GM23248 (cell line): Measurements from ENCODE around the gene JUND. TPM values are rescaled to one million over a fixed set of nuclear protein-coding genes. Genes with fewer than 3 reads are reported as not detected.

ENCODE experiments used
- DNase-seq: peaks from one replicate; pipeline ENCODE4 v3.0.0-alpha.2; 2015
- H2AFZ ChIP-seq: fragments of 200-600 bp; sonication (generic); 2 replicates; pipeline ENCODE4 v1.6.1; 2016; ENCODE audit warnings: antibody characterized with exemption
- H3F3A ChIP-seq: fragments of 200-600 bp; sonication (generic); 2 replicates; pipeline ENCODE4 v1.6.1; 2016; ENCODE audit warnings: mild to moderate bottlenecking, antibody characterized with exemption, mixed run types; ENCODE audit not compliant: insufficient read depth
- H3K27ac ChIP-seq: fragments of 200-600 bp; sonication (generic); 2 replicates; pipeline ENCODE4 v1.5.1; 2016; ENCODE audit warnings: mild to moderate bottlenecking
- H3K27me3 ChIP-seq: fragments of 200-600 bp; sonication (generic); replicated peaks from 2 replicates; pipeline ENCODE4 v1.6.1; 2016; ENCODE audit warnings: mild to moderate bottlenecking; ENCODE audit not compliant: insufficient read depth
- H3K36me3 ChIP-seq: fragments of 200-600 bp; sonication (generic); 2 replicates; pipeline ENCODE4 v1.6.1; 2016; ENCODE audit warnings: low read depth, mild to moderate bottlenecking
- H3K4me1 ChIP-seq: fragments of 200-600 bp; sonication (generic); 2 replicates; pipeline ENCODE4 v1.6.1; 2016; ENCODE audit warnings: mild to moderate bottlenecking; ENCODE audit not compliant: insufficient read depth
- H3K4me2 ChIP-seq: fragments of 200-600 bp; sonication (generic); one replicate; pipeline ENCODE4 v1.6.1; 2016; ENCODE audit warnings: mild to moderate bottlenecking; ENCODE audit not compliant: unreplicated experiment
- H3K4me3 ChIP-seq: fragments of 200-600 bp; sonication (generic); 2 replicates; pipeline ENCODE4 v1.5.1; 2016; ENCODE audit warnings: mild to moderate bottlenecking
- H3K79me2 ChIP-seq: fragments of 200-600 bp; sonication (generic); 2 replicates; pipeline ENCODE4 v1.6.1; 2016; ENCODE audit warnings: mild to moderate bottlenecking; ENCODE audit not compliant: insufficient read depth
- H3K9ac ChIP-seq: fragments of 200-600 bp; sonication (generic); 2 replicates; pipeline ENCODE4 v1.6.1; 2016; ENCODE audit warnings: mild to moderate bottlenecking
- H3K9me2 ChIP-seq: fragments of 200-600 bp; sonication (generic); 2 replicates; pipeline ENCODE4 v1.6.1; 2016; ENCODE audit warnings: mixed run types, mild to moderate bottlenecking, moderate library complexity; ENCODE audit not compliant: insufficient read depth
- H3K9me3 ChIP-seq: fragments of 200-600 bp; sonication (generic); one replicate; pipeline ENCODE4 v1.6.1; 2017; ENCODE audit warnings: low read depth
- H4K20me1 ChIP-seq: fragments of 200-600 bp; sonication (generic); 2 replicates; pipeline ENCODE4 v1.6.0; 2016; ENCODE audit not compliant: insufficient read depth
- EZH2 ChIP-seq: fragments of 200-600 bp; sonication (generic); IDR thresholded peaks from 2 replicates; pipeline ENCODE4 v1.6.1; 2018; ENCODE audit warnings: antibody characterized with exemption, mild to moderate bottlenecking; ENCODE audit not compliant: insufficient read depth, poor library complexity, severe bottlenecking
- EZH2phosphoT487 ChIP-seq: fragments of 200-600 bp; sonication (generic); IDR thresholded peaks from 2 replicates; pipeline ENCODE4 v1.6.1; 2018; ENCODE audit warnings: antibody characterized with exemption, moderate library complexity, mild to moderate bottlenecking, low read depth; ENCODE audit not compliant: insufficient read depth
- WGBS, 2 experiments: methylation state at CpG; one replicate each; pipeline ENCODE4 v1.1.6; 2015 to 2017; ENCODE audit warnings: low lambda C conversion rate in 2 of 2, low coverage in 1 of 2; ENCODE audit errors: missing lambda C conversion rate in 2 of 2; 5-methylcytosine and 5-hydroxymethylcytosine counted together
- in situ Hi-C: fragments of 300-500 bp; cut with MboI; formaldehyde crosslinking; loops from 2 replicates; pipeline ENCODE4 v1.15.0; 2020
- polyA plus RNA-seq: library from polyadenylated mRNA; unstranded; fragments of >200 nt; fragmentation: Nextera tagmentation; extraction: Ambion mirVana; gene quantifications from 2 replicates; pipeline ENCODE4 v1.2.1, GENCODE V29; 2016
- total RNA-seq: library from RNA; depleted of rRNA; stranded (reverse); fragments of >200 nt; shearing (Covaris generic); gene quantifications from 2 replicates; pipeline ENCODE4 v1.2.3, GENCODE V29; 2014

JUND gene
- total and polyA plus RNA-seq, 2 experiments from 2014 or later = 15.3 to 172 TPM

- in situ Hi-C loops = no loop called here
- no peak for TF ChIP-seq EZH2
- TF ChIP-seq EZH2phosphoT487 = no peak
- Histone ChIP-seq H3F3A (peaks cover 30% of the 10 kb centered on the region), H3K27ac (no peak overlapping the region), H3K4me3 (no peak overlapping the region), H3K9ac (no peak overlapping the region), H2AFZ (no peak overlapping the region), H4K20me1 (no peaks in the 10 kb centered on the region), H3K27me3 (no peaks in the 10 kb centered on the region), H3K4me1 (peaks cover 13% of the 10 kb centered on the region), H3K9me2 (no peaks in the 10 kb centered on the region), H3K4me2 (no peak overlapping the region), H3K9me3 (no peaks in the 10 kb centered on the region), H3K36me3 (no peaks in the 10 kb centered on the region), H3K79me2 (no peaks in the 10 kb centered on the region)
- no peak for DNase-seq
- WGBS, 2 experiments = 61 to 62% methylated on average over 21 of the region's 21 CpGs
These were observed 5.7 kb upstream of the JUND start for GRCh38 chr19:18286973-18287635.

GRCh38 chr19:18284712-18285360 is 3.4 kb upstream of the JUND start:
- 78 to 87% methylated on average over 12 of the region's 12 CpGs for WGBS, 2 experiments

GRCh38 chr19:18283338-18283737 is 1.9 kb upstream of the JUND start:
- Histone ChIP-seq H3F3A (peaks cover 22% of the 10 kb centered on the region), H4K20me1 (peaks cover 8% of the 10 kb centered on the region; the same call in 1 of the 2 replicates), H3K36me3 (peaks cover 8% of the 10 kb centered on the region), H3K4me2 (no peak overlapping the region), H2AFZ (no peak overlapping the region), H3K4me3 (no peak overlapping the region), H3K27me3 (no peaks in the 10 kb centered on the region), H3K9ac (no peak overlapping the region), H3K9me2 (no peaks in the 10 kb centered on the region), H3K4me1 (peaks cover 15% of the 10 kb centered on the region), H3K9me3 (no peaks in the 10 kb centered on the region), H3K27ac (no peak overlapping the region), H3K79me2 (peaks cover 20% of the 10 kb centered on the region)
- no peak for DNase-seq
- TF ChIP-seq EZH2 = no peak
- no peak for TF ChIP-seq EZH2phosphoT487
- in situ Hi-C loops = no loop called here
- 98 to 99% methylated on average over 5 of the region's 5 CpGs for WGBS, 2 experiments

More at GRCh38 chr19:18284712-18285360, 3.4 kb upstream of the JUND start:
- H2AFZ ChIP-seq = no peak overlapping the region
- no peak overlapping the region for H3K9ac ChIP-seq
- no peaks in the 10 kb centered on the region for H3K27me3 ChIP-seq
- TF ChIP-seq EZH2phosphoT487 = no peak
- TF ChIP-seq EZH2 = no peak
- no peaks in the 10 kb centered on the region for H3K9me3 ChIP-seq
- no peak overlapping the region for H3K4me3 ChIP-seq
- peaks cover 6% of the 10 kb centered on the region for H3K79me2 ChIP-seq
- H3F3A ChIP-seq = peaks cover 16% of the 10 kb centered on the region; the same call in 1 of the 2 replicates
- H4K20me1 ChIP-seq = no peaks in the 10 kb centered on the region
- H3K4me1 ChIP-seq = peaks cover 9% of the 10 kb centered on the region
- H3K9me2 ChIP-seq = no peaks in the 10 kb centered on the region
- H3K27ac ChIP-seq = no peak overlapping the region
- no peaks in the 10 kb centered on the region for H3K36me3 ChIP-seq
- H3K4me2 ChIP-seq = no peak overlapping the region
- DNase-seq = no peak
- in situ Hi-C loops = no loop called here

GRCh38 chr19:18282788-18283141 is 1.3 kb upstream of the JUND start:
- Histone ChIP-seq H3K4me2 (peak overlapping the region; percentile 81), H3K27ac (peak overlapping the region; percentile 99), H3K9me3 (no peaks in the 10 kb centered on the region), H2AFZ (no peak overlapping the region), H3K79me2 (peaks cover 26% of the 10 kb centered on the region), H3K9ac (peak overlapping the region; percentile 96), H3K27me3 (no peaks in the 10 kb centered on the region), H3F3A (peaks cover 22% of the 10 kb centered on the region), H3K9me2 (no peaks in the 10 kb centered on the region), H3K4me3 (peak overlapping the region; percentile 71), H4K20me1 (peaks cover 8% of the 10 kb centered on the region; the same call in 1 of the 2 replicates), H3K4me1 (peaks cover 19% of the 10 kb centered on the region), H3K36me3 (peaks cover 8% of the 10 kb centered on the region)
- no peak for DNase-seq
- 61 to 73% methylated on average over 4 of the region's 4 CpGs for WGBS, 2 experiments
- in situ Hi-C loops = no loop called here
- TF ChIP-seq EZH2 (no peak), EZH2phosphoT487 (no peak)
